Thoracic aorta (tissue), 2 donors: ENCODE results near the gene FIBCD1. TPM values are rescaled to one million over a fixed set of nuclear protein-coding genes. Genes with fewer than 3 reads are reported as not detected.

Experiments used
- ATAC-seq: fragments of 150-250 bp; one replicate; pipeline ENCODE4 v1.8.0; 2017; ENCODE audit warnings: low read depth; ENCODE audit not compliant: insufficient number of reproducible peaks, low FRiP score
- DNase-seq: peaks from one replicate; pipeline ENCODE4 v3.0.0-alpha.2; 2020; ENCODE audit warnings: low spot score
- H3K27ac ChIP-seq, 2 donors: fragments of 200-600 bp; sonication (generic); 1 replicate in 1 of 2; 2 replicates in 1 of 2; pipeline ENCODE4 v1.5.1; 2016; ENCODE audit warnings: mild to moderate bottlenecking in 2 of 2, moderate library complexity in 2 of 2
- H3K27me3 ChIP-seq: fragments of 200-600 bp; sonication (generic); replicated peaks from 2 replicates; pipeline ENCODE4 v1.6.0; 2016; ENCODE audit warnings: mild to moderate bottlenecking; ENCODE audit not compliant: insufficient read depth
- H3K36me3 ChIP-seq: fragments of 200-600 bp; sonication (generic); one replicate; pipeline ENCODE4 v1.5.1; 2016
- H3K4me1 ChIP-seq, 2 donors: fragments of 200-600 bp; sonication (generic); 1 replicate in 1 of 2; 2 replicates in 1 of 2; pipeline versions ENCODE4 v1.5.1 to v1.6.0; 2016; ENCODE audit warnings: low read depth in 2 of 2, mild to moderate bottlenecking in 1 of 2; ENCODE audit not compliant: control insufficient read depth in 1 of 2
- H3K4me3 ChIP-seq: fragments of 200-600 bp; sonication (generic); 2 replicates; pipeline ENCODE4 v1.5.1; 2016; ENCODE audit warnings: mild to moderate bottlenecking
- H3K9me3 ChIP-seq: fragments of 200-600 bp; sonication (generic); 2 replicates; pipeline ENCODE4 v1.5.1; 2016
- total RNA-seq, 2 donors: library from RNA; depleted of rRNA; stranded (reverse); fragments of >200 nt; gene quantifications; one replicate each; pipeline versions ENCODE4 v1.1.0 to v1.2.3, GENCODE V29; 2016
- TF ChIP-seq, protein P1 (sequence below): fragments of 200-600 bp; sonication (generic); IDR thresholded peaks from one replicate; pipeline ENCODE4 v1.5.1; 2019; ENCODE audit warnings: antibody characterized with exemption

Gene FIBCD1
- total RNA-seq, 2 donors from 2014 or later = not detected

DNA sequence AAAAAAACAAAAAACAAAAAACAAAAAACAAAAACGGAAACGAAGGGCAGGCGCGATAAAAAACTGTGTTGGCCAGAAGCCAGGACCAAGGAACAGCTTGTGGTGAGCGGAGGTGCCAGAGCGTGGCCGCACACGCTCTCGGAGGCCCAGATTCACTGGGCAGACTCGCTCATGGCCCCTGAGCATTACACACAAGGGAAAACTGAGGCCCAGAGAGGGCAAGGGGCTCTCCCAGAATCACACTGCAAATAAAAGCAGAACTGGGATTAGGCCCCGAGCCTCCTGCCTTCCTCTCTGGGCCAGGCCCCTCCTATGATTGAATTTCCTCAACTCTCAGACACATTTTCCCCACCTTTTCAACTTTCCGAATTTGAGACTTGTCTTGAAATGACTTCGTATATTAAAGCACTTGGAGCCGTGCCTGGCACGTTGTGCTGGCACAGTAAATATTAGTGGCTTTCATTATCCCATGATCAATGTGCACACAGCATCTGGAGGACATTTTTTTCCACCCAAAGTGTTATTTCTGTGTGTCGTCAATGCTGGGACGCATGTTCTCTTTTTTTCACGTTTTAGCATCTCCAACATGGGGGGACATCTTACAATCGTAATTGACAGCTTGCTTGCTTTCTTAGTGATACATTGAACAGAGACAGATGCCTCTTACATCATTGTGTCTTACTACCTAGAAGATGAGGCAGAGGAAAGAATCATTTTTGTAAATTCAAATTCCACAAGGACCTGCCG is 7.4 kb downstream of the FIBCD1 start:
- no peaks in the 10 kb centered on the region for H3K27me3 ChIP-seq
- DNase-seq (no peak), ATAC-seq (no peak)
- no peaks in the 10 kb centered on the region for H3K9me3 ChIP-seq
- no peak overlapping the region for H3K27ac ChIP-seq
- H3K4me3 ChIP-seq = no peak overlapping the region
- TF ChIP-seq, protein P1, sequence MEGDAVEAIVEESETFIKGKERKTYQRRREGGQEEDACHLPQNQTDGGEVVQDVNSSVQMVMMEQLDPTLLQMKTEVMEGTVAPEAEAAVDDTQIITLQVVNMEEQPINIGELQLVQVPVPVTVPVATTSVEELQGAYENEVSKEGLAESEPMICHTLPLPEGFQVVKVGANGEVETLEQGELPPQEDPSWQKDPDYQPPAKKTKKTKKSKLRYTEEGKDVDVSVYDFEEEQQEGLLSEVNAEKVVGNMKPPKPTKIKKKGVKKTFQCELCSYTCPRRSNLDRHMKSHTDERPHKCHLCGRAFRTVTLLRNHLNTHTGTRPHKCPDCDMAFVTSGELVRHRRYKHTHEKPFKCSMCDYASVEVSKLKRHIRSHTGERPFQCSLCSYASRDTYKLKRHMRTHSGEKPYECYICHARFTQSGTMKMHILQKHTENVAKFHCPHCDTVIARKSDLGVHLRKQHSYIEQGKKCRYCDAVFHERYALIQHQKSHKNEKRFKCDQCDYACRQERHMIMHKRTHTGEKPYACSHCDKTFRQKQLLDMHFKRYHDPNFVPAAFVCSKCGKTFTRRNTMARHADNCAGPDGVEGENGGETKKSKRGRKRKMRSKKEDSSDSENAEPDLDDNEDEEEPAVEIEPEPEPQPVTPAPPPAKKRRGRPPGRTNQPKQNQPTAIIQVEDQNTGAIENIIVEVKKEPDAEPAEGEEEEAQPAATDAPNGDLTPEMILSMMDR = no peak
- H3K4me1 ChIP-seq = peaks cover 0 to 8% of the 10 kb centered on the region in 2 donors
- H3K36me3 ChIP-seq = no peaks in the 10 kb centered on the region

DNA sequence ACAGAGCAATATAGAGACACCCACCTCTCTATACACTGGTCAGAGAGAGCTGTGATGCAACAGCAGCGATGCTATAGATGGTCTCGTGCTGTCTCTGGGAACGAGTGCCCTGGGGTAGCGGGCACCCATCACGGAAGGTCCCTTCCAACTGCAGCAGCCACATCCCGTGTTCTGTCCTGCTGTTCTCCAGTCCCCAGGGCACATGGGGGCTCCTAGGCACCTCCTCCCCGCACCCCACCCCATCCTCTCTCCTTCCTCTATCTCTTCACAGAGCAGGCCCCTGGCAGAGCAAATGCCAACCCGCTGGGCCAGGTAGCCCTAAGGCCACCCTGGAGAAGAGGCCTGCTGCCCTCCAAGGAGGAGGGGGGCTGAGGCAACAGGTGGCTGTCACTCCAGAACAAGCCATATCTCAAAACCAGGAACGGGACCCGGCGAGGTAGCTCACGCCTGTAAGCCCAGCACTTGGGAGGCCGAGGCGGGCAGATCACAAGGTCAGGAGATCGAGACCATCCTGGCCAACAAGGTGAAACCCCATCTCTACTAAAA is 8.2 kb downstream of the FIBCD1 start:
- Histone ChIP-seq H3K27me3 (no peaks in the 10 kb centered on the region), H3K36me3 (no peaks in the 10 kb centered on the region), H3K4me1 (no peaks in the 10 kb centered on the region), H3K9me3 (no peaks in the 10 kb centered on the region), H3K27ac (no peak overlapping the region), H3K4me3 (no peak overlapping the region)
- DNase-seq (no peak), ATAC-seq (no peak)
- TF ChIP-seq, protein P1 = no peak

- DNase-seq (no peak), ATAC-seq (no peak)
- H3K27me3 ChIP-seq = no peaks in the 10 kb centered on the region
- H3K4me3 ChIP-seq = no peak overlapping the region
- H3K9me3 ChIP-seq = no peaks in the 10 kb centered on the region
- no peaks in the 10 kb centered on the region for H3K36me3 ChIP-seq
- TF ChIP-seq, protein P1 = no peak
- no peak overlapping the region for H3K27ac ChIP-seq
- no peaks in the 10 kb centered on the region for H3K4me1 ChIP-seq
Observed at GRCh38 chr9:130930132-130930803, 8.8 kb downstream of the FIBCD1 start.

- Histone ChIP-seq H3K4me1 (no peaks in the 10 kb centered on the region), H3K27me3 (no peaks in the 10 kb centered on the region), H3K36me3 (no peaks in the 10 kb centered on the region), H3K27ac (no peak overlapping the region), H3K9me3 (no peaks in the 10 kb centered on the region), H3K4me3 (no peak overlapping the region)
- ATAC-seq (no peak), DNase-seq (no peak)
- TF ChIP-seq, protein P1 = no peak
Observed at GRCh38 chr9:130929571-130930038, 9.4 kb downstream of the FIBCD1 start.
